OCI-LY3 (cell line): ENCODE results near the gene JUN.

Source experiments
- H2AFZ ChIP-seq: fragments of 200-600, 300-600 bp; shearing (Covaris generic); 2 replicates; pipeline ENCODE4 v1.6.0; 2014; ENCODE audit warnings: antibody characterized with exemption, low read depth, low read length
- H3K27ac ChIP-seq: fragments of 200-600, 300-600 bp; sonication (generic); 2 replicates; pipeline ENCODE4 v1.5.1; 2014; ENCODE audit warnings: mild to moderate bottlenecking, low read length, moderate library complexity, mixed read lengths
- H3K27me3 ChIP-seq: fragments of 200-600, 300-600 bp; sonication (generic); 2 replicates; pipeline ENCODE4 v1.6.1; 2014; ENCODE audit warnings: low read depth, low read length, mixed read lengths
- H3K36me3 ChIP-seq: fragments of 200-600, 300-600 bp; sonication (generic); replicated peaks from 2 replicates; pipeline ENCODE3; 2014; ENCODE audit warnings: low read depth, low read length, mixed read lengths
- H3K4me1 ChIP-seq: fragments of 300-600, 200-600 bp; sonication (generic); 2 replicates; pipeline ENCODE4 v1.6.1; 2014; ENCODE audit warnings: low read length, mixed read lengths
- H3K4me2 ChIP-seq: fragments of 200-600, 300-600 bp; sonication (generic); 2 replicates; pipeline ENCODE4 v1.6.1; 2014; ENCODE audit warnings: low read length, mixed read lengths
- H3K4me3 ChIP-seq: fragments of 300-600, 200-600 bp; sonication (generic); 2 replicates; pipeline ENCODE4 v1.5.1; 2014; ENCODE audit warnings: antibody characterized with exemption, mild to moderate bottlenecking, low read length, moderate library complexity
- H3K79me2 ChIP-seq: fragments of 300-600, 200-600 bp; shearing (Covaris generic); 2 replicates; pipeline ENCODE4 v1.6.1; 2014; ENCODE audit warnings: mild to moderate bottlenecking, low read length, mixed read lengths
- H3K9ac ChIP-seq: fragments of 300-600, 200-600 bp; shearing (Covaris generic); 2 replicates; pipeline ENCODE4 v1.6.0; 2014; ENCODE audit warnings: mild to moderate bottlenecking, low read length, moderate library complexity
- H3K9me3 ChIP-seq: fragments of 200-600, 300-600 bp; shearing (Covaris generic); 2 replicates; pipeline ENCODE4 v1.6.1; 2014; ENCODE audit warnings: low read length, mixed read lengths; ENCODE audit not compliant: insufficient read depth
- H4K20me1 ChIP-seq: fragments of 200-600, 300-600 bp; sonication (generic); 2 replicates; pipeline ENCODE4 v1.6.1; 2016; ENCODE audit warnings: low read length, mixed read lengths; ENCODE audit not compliant: insufficient read depth
- CTCF ChIP-seq: fragments of 200-600, 300-600 bp; sonication (generic); IDR thresholded peaks from 2 replicates; pipeline ENCODE4 v1.5.1; 2014; ENCODE audit warnings: antibody characterized with exemption, low read length, low read depth
- EZH2phosphoT487 ChIP-seq: fragments of 200-600 bp; shearing (Covaris generic); IDR thresholded peaks from 2 replicates; pipeline ENCODE4 v1.6.1; 2018; ENCODE audit warnings: antibody characterized with exemption, mixed run types, low read depth

The JUN gene

GRCh38 chr1:58738876-58739275 is 45.0 kb downstream of the JUN start:
- H3K27ac ChIP-seq, result no peak overlapping the region

DNA sequence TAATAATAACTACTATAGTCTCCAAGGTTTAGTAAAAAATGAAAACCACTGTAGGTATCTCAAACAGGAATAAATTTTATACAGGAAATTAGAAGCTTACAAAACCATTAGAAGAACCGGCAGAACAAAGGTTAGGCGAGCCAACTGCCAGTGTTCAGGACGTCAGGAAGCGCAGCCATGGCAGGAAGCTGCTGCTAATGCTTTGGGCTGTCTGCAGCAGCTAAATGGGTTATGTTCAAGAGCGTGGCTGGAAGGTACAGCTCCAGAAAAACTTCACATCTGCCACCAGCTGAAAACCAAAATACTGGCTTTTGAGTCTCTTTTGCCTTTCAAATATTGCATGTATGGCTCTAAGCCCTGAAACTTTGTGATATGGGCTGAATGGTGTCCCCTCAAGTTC is 48.3 kb downstream of the JUN start:
- Histone ChIP-seq H3K4me3 (no peak overlapping the region), H3K9ac (no peak overlapping the region), H3K27ac (no peak overlapping the region), H3K4me1 (no peaks in the 10 kb centered on the region), H4K20me1 (no peaks in the 10 kb centered on the region), H3K4me2 (no peak overlapping the region), H2AFZ (no peak overlapping the region), H3K27me3 (no peaks in the 10 kb centered on the region), H3K9me3 (no peaks in the 10 kb centered on the region), H3K79me2 (no peaks in the 10 kb centered on the region), H3K36me3 (no peaks in the 10 kb centered on the region)
- no peak for TF ChIP-seq EZH2phosphoT487
- TF ChIP-seq CTCF, result no peak

More at GRCh38 chr1:58738876-58739275, 45.0 kb downstream of the JUN start:
- no peak overlapping the region for H3K9ac ChIP-seq
- H3K4me1 ChIP-seq, result no peaks in the 10 kb centered on the region
- H3K79me2 ChIP-seq, result no peaks in the 10 kb centered on the region
- no peaks in the 10 kb centered on the region for H3K36me3 ChIP-seq
- no peaks in the 10 kb centered on the region for H4K20me1 ChIP-seq
- TF ChIP-seq EZH2phosphoT487 (no peak), CTCF (no peak)
- H2AFZ ChIP-seq, result no peak overlapping the region
- H3K9me3 ChIP-seq, result no peaks in the 10 kb centered on the region
- no peak overlapping the region for H3K4me2 ChIP-seq
- 0 out of 2 replicates have a peak, but pooled peaks cover under 1% of the 10 kb centered on the region for H3K27me3 ChIP-seq
- no peak overlapping the region for H3K4me3 ChIP-seq

DNA sequence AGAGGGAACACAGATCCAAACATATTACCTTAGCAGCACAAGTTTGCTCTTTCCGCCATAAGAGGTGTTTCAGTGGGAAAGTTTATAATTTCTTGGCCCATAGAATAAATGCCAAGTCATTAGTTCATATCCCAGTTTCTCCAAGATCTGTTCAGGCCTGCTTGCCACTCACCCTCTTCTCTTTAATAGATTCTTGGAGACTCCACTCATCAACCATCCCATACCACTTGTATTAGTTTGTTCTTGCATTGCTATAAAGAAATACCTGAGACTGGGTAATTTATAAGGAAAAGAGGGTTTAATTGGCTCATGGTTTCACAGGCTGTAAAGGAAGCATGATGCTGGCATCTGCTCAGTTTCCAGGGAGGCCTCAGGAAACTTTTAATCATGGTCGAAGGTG is 49.2 kb downstream of the JUN start:
- no peaks in the 10 kb centered on the region for H4K20me1 ChIP-seq
- no peaks in the 10 kb centered on the region for H3K27me3 ChIP-seq
- H3K4me2 ChIP-seq, result no peak overlapping the region
- no peak overlapping the region for H3K4me3 ChIP-seq
- no peak overlapping the region for H3K27ac ChIP-seq
- H3K9ac ChIP-seq, result no peak overlapping the region
- no peaks in the 10 kb centered on the region for H3K79me2 ChIP-seq
- no peaks in the 10 kb centered on the region for H3K9me3 ChIP-seq
- no peaks in the 10 kb centered on the region for H3K36me3 ChIP-seq
- H3K4me1 ChIP-seq, result no peaks in the 10 kb centered on the region
- H2AFZ ChIP-seq, result no peak overlapping the region
- no peak for TF ChIP-seq EZH2phosphoT487
- no peak for TF ChIP-seq CTCF

GRCh38 chr1:58732087-58732775 is 51.6 kb downstream of the JUN start:
- H3K27me3 ChIP-seq, result no peaks in the 10 kb centered on the region
- H3K4me3 ChIP-seq, result no peak overlapping the region
- no peak overlapping the region for H3K9ac ChIP-seq
- H3K36me3 ChIP-seq, result no peaks in the 10 kb centered on the region
- TF ChIP-seq EZH2phosphoT487 (no peak), CTCF (no peak)
- no peak overlapping the region for H3K27ac ChIP-seq
- no peaks in the 10 kb centered on the region for H3K9me3 ChIP-seq
- no peak overlapping the region for H3K4me2 ChIP-seq
- no peaks in the 10 kb centered on the region for H3K4me1 ChIP-seq
- H4K20me1 ChIP-seq, result no peaks in the 10 kb centered on the region
- H3K79me2 ChIP-seq, result no peaks in the 10 kb centered on the region
- H2AFZ ChIP-seq, result no peak overlapping the region
